Sigmoid colon (tissue), 4 donors: ENCODE measurements around the gene NETO2.

Experiments
- POLR2A ChIP-seq, 2 donors: fragments of 450-650 bp; IDR thresholded peaks; one replicate each; pipeline ENCODE4 v1.6.1; 2016; ENCODE audit warnings: antibody characterized with exemption in 2 of 2, mild to moderate bottlenecking in 2 of 2, moderate library complexity in 2 of 2
- POLR2AphosphoS5 ChIP-seq, 4 donors: sonication (generic); formaldehyde crosslinking; IDR thresholded peaks; one replicate each; pipeline ENCODE4 v1.6.1; 2017; ENCODE audit warnings: antibody characterized with exemption in 4 of 4
- TF ChIP-seq, protein P1 (sequence below), 4 experiments: fragments of 450-650 bp in 3 of 4; fragments of 200-600 bp in 1 of 4; IDR thresholded peaks; one replicate each; pipeline ENCODE4 v1.5.1; 2016 to 2019; ENCODE audit warnings: antibody characterized with exemption in 4 of 4, mild to moderate bottlenecking in 3 of 4, moderate library complexity in 2 of 4

DNA sequence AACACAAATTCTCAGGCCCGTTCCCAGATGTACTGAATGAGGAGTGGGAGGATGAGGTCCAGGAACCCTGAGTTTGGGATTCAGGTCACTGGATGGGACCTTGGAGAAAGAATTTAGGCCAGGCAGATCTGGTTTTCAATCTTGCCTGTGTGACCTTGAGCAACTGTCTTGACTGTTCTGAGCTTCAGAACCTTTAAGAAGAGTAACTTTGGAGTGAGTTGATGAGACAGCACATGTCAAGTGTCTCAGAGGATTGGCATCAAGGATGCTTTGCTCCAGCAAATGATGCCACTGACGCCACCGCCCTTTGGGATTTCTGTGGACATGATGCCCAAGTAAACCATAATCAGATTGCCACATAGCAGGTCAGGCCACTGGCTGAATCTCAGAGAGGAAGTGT is 114.0 kb downstream of the NETO2 start:
- TF ChIP-seq, protein P1, sequence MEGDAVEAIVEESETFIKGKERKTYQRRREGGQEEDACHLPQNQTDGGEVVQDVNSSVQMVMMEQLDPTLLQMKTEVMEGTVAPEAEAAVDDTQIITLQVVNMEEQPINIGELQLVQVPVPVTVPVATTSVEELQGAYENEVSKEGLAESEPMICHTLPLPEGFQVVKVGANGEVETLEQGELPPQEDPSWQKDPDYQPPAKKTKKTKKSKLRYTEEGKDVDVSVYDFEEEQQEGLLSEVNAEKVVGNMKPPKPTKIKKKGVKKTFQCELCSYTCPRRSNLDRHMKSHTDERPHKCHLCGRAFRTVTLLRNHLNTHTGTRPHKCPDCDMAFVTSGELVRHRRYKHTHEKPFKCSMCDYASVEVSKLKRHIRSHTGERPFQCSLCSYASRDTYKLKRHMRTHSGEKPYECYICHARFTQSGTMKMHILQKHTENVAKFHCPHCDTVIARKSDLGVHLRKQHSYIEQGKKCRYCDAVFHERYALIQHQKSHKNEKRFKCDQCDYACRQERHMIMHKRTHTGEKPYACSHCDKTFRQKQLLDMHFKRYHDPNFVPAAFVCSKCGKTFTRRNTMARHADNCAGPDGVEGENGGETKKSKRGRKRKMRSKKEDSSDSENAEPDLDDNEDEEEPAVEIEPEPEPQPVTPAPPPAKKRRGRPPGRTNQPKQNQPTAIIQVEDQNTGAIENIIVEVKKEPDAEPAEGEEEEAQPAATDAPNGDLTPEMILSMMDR (IDR thresholded peaks at IDR 0.05), result no peak
- no peak for TF ChIP-seq POLR2AphosphoS5 (IDR thresholded peaks at IDR 0.05)
- no peak for TF ChIP-seq POLR2A (IDR thresholded peaks at IDR 0.05)
